ENCODE measurements around the gene RPUSD1.

Gene RPUSD1

GRCh38 chr16:818592-818991 lies 30.4 kb upstream of the RPUSD1 start:
- DNase-seq (ENCODE audit: low read depth in 2 of 2), result no peak

GRCh38 chr16:818132-818531 lies 30.0 kb upstream of the RPUSD1 start:
- no peak for DNase-seq (ENCODE audit: low read depth in 2 of 2)

- no peak for DNase-seq (ENCODE audit: low read depth in 2 of 2)
These were observed 29.1 kb upstream of the RPUSD1 start for GRCh38 chr16:817001-817906.

GRCh38 chr16:815861-816260 lies 27.7 kb upstream of the RPUSD1 start:
- no peak for DNase-seq (ENCODE audit: low read depth in 2 of 2)

GRCh38 chr16:814974-815373 lies 26.8 kb upstream of the RPUSD1 start:
- peak; percentile 15 to 16 for DNase-seq (ENCODE audit: low read depth in 2 of 2)

- no peak for DNase-seq (ENCODE audit: low read depth in 2 of 2)
These were observed 25.8 kb upstream of the RPUSD1 start for GRCh38 chr16:813916-814412.

GRCh38 chr16:813204-813915 lies 25.2 kb upstream of the RPUSD1 start:
- peak in 1 of 2 experiments; percentile 8 for DNase-seq (ENCODE audit: low read depth in 2 of 2)

- no peak for DNase-seq (ENCODE audit: low read depth in 2 of 2)
These were observed 19.9 kb upstream of the RPUSD1 start for GRCh38 chr16:808085-808386.

GRCh38 chr16:807347-808084 lies 19.3 kb upstream of the RPUSD1 start:
- DNase-seq (ENCODE audit: low read depth in 2 of 2), result peak; percentile 75 to 76

GRCh38 chr16:805474-805873 lies 17.3 kb upstream of the RPUSD1 start:
- DNase-seq (ENCODE audit: low read depth in 2 of 2), result no peak

GRCh38 chr16:804193-805048 lies 16.2 kb upstream of the RPUSD1 start:
- no peak for DNase-seq (ENCODE audit: low read depth in 2 of 2)

GRCh38 chr16:803754-804080 lies 15.5 kb upstream of the RPUSD1 start:
- no peak for DNase-seq (ENCODE audit: low read depth in 2 of 2)

GRCh38 chr16:802914-803753 lies 15.0 kb upstream of the RPUSD1 start:
- DNase-seq (ENCODE audit: low read depth in 2 of 2), result no peak

GRCh38 chr16:802461-802860 lies 14.3 kb upstream of the RPUSD1 start:
- DNase-seq (ENCODE audit: low read depth in 2 of 2), result no peak

GRCh38 chr16:801584-802363 lies 13.6 kb upstream of the RPUSD1 start:
- DNase-seq (ENCODE audit: low read depth in 2 of 2), result no peak

GRCh38 chr16:800834-801511 lies 12.8 kb upstream of the RPUSD1 start:
- DNase-seq (ENCODE audit: low read depth in 2 of 2), result no peak

- no peak for DNase-seq (ENCODE audit: low read depth in 2 of 2)
These were observed 12.0 kb upstream of the RPUSD1 start, which contains the start of gene GNG13 for GRCh38 chr16:799948-800833. Gene GNG13, minus strand, starts transcription at chr16:800734. Its CDS starts 1,657 bp downstream, at chr16:799077.

All from fibroblast of skin of left quadriceps (primary cell).